Loucy (cell line): ENCODE measurements around the gene PDGFC.

ENCODE experiments used
- EZH2phosphoT487 ChIP-seq: fragments of 200-600 bp; IDR thresholded peaks from 2 replicates; pipeline ENCODE4 v1.6.1; 2018; ENCODE audit warnings: antibody characterized with exemption, mild to moderate bottlenecking, moderate library complexity, borderline replicate concordance
- TF ChIP-seq, protein P1 (sequence below): fragments of 200-600 bp; sonication (generic); conservative IDR thresholded peaks from 2 replicates; pipeline ENCODE4 v1.5.1; 2014; ENCODE audit warnings: mild to moderate bottlenecking, antibody characterized with exemption, low read length

DNA sequence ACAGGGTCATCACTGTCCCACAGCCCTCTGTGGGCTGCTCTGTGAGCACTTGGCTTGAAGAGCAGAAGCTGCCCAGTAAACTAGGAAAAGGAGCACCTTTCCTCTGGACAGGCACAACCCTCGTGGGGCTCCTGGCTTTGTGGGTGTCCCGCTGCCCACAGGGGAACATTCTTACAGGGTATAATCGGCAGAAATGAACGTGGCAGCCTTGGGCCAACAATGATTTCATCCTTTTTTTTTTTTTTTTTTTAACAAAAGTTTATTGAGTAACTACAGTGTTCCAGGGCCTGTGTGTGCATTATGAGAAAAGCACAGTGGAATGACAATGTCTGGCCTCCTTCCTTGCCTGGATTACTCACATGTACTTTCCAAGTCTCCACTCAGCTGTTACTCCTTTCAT, 197.2 kb downstream of the PDGFC start:
- TF ChIP-seq, protein P1, sequence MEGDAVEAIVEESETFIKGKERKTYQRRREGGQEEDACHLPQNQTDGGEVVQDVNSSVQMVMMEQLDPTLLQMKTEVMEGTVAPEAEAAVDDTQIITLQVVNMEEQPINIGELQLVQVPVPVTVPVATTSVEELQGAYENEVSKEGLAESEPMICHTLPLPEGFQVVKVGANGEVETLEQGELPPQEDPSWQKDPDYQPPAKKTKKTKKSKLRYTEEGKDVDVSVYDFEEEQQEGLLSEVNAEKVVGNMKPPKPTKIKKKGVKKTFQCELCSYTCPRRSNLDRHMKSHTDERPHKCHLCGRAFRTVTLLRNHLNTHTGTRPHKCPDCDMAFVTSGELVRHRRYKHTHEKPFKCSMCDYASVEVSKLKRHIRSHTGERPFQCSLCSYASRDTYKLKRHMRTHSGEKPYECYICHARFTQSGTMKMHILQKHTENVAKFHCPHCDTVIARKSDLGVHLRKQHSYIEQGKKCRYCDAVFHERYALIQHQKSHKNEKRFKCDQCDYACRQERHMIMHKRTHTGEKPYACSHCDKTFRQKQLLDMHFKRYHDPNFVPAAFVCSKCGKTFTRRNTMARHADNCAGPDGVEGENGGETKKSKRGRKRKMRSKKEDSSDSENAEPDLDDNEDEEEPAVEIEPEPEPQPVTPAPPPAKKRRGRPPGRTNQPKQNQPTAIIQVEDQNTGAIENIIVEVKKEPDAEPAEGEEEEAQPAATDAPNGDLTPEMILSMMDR: no peak
- TF ChIP-seq EZH2phosphoT487: no peak
